Measurements from ENCODE around the gene ACIN1. TPM values are rescaled to one million over a fixed set of nuclear protein-coding genes. Genes with fewer than 3 reads are reported as not detected.

ACIN1 gene
- total RNA-seq, 1 donor from 2014 or later, result 161 TPM

GRCh38 chr14:23139874-23140273 is 44.9 kb upstream of the ACIN1 start:
- Histone ChIP-seq H3K27me3 (no peaks in the 10 kb centered on the region), H3K36me3 (peaks cover 12% of the 10 kb centered on the region), H3K4me1 (peaks cover 6% of the 10 kb centered on the region), H3K9me3 (no peaks in the 10 kb centered on the region), H3K4me3 (no peak overlapping the region), H3K27ac (no peak overlapping the region)
- TF ChIP-seq CTCF (IDR thresholded peaks at IDR 0.05), result no peak
- ATAC-seq (no peak), DNase-seq (no peak)
- intact Hi-C loops (cut with DNase I), result no loop called here

- TF ChIP-seq CTCF (IDR thresholded peaks at IDR 0.05), result no peak
- no peak overlapping the region for H3K4me3 ChIP-seq
- no peaks in the 10 kb centered on the region for H3K27me3 ChIP-seq
- peaks cover 5% of the 10 kb centered on the region for H3K4me1 ChIP-seq
- H3K9me3 ChIP-seq, result no peaks in the 10 kb centered on the region
- intact Hi-C loops (cut with DNase I), result no loop called here
- peaks cover 12% of the 10 kb centered on the region for H3K36me3 ChIP-seq
- no peak for DNase-seq
- no peak overlapping the region for H3K27ac ChIP-seq
- no peak for ATAC-seq
These were observed 43.0 kb upstream of the ACIN1 start for GRCh38 chr14:23137813-23138535.

GRCh38 chr14:23137192-23137812 is 42.4 kb upstream of the ACIN1 start:
- peak; percentile 58 for ATAC-seq
- peaks cover 12% of the 10 kb centered on the region for H3K36me3 ChIP-seq
- no peaks in the 10 kb centered on the region for H3K27me3 ChIP-seq
- H3K4me3 ChIP-seq, result no peak overlapping the region
- no peak for TF ChIP-seq CTCF (IDR thresholded peaks at IDR 0.05)
- no peak overlapping the region for H3K27ac ChIP-seq
- intact Hi-C loops (cut with DNase I), result no loop called here
- no peaks in the 10 kb centered on the region for H3K4me1 ChIP-seq
- DNase-seq, result no peak
- no peaks in the 10 kb centered on the region for H3K9me3 ChIP-seq

- ATAC-seq (no peak), DNase-seq (no peak)
- Histone ChIP-seq H3K27me3 (no peaks in the 10 kb centered on the region), H3K36me3 (peaks cover 12% of the 10 kb centered on the region), H3K4me1 (no peaks in the 10 kb centered on the region), H3K9me3 (no peaks in the 10 kb centered on the region), H3K4me3 (no peak overlapping the region), H3K27ac (no peak overlapping the region)
- no peak for TF ChIP-seq CTCF (IDR thresholded peaks at IDR 0.05)
- intact Hi-C loops (cut with DNase I), result no loop called here
These were observed 41.7 kb upstream of the ACIN1 start for GRCh38 chr14:23136566-23137133.

GRCh38 chr14:23132970-23133369 is 38.0 kb upstream of the ACIN1 start:
- Histone ChIP-seq H3K4me3 (no peak overlapping the region), H3K36me3 (peaks cover 20% of the 10 kb centered on the region), H3K27me3 (no peaks in the 10 kb centered on the region), H3K27ac (no peak overlapping the region), H3K4me1 (peaks cover 4% of the 10 kb centered on the region), H3K9me3 (no peaks in the 10 kb centered on the region)
- no peak for ATAC-seq
- intact Hi-C loops (cut with DNase I), result no loop called here
- DNase-seq, result no peak
- TF ChIP-seq CTCF (IDR thresholded peaks at IDR 0.05), result no peak
